HuH-7 (cell line): ENCODE results near the gene LUZP2.

ENCODE experiments used
- DNase-seq: peaks from one replicate; pipeline ENCODE4 v3.0.0; 2011; ENCODE audit warnings: low spot score

The LUZP2 gene

DNA sequence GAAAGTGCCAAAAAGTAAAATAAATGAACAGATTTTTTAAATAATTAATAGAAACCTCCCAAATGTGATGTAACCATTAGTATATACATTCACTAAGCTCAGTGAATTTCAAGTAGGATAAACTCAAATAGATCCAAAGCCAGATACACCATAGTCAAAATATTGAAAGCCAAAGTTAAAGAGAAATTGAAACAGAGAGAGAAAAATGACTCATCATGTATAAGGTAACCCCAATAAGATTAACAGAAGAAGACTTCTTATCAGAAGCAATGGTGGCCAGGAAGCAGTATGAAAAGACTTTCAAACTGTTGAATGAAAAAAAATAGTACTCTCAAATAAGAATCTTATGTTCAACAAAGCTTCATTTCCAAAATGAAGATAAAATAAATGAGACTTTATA, 70.5 kb downstream of the LUZP2 start:
- no peak for DNase-seq

GRCh38 chr11:24572376-24572775, 75.5 kb downstream of the LUZP2 start:
- no peak for DNase-seq

DNA sequence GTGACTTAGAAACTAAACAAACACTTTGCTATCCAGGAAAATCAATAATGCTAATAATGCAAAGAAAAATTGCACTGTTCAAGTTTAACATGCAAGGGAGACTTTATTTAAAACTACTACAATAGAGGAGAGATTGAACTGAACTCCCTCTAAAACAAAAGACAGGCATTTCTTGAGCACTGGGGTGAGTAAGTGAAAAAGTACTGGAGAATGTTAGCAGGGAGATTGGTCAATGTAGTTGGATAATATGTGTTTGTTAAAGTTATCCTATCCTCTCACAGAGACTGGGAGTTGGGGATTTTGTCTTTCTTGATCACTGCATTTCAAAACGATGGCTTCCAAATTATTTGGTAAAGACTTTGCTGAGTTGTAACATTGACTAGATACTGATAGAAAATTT, 77.6 kb downstream of the LUZP2 start:
- DNase-seq: no peak

DNA sequence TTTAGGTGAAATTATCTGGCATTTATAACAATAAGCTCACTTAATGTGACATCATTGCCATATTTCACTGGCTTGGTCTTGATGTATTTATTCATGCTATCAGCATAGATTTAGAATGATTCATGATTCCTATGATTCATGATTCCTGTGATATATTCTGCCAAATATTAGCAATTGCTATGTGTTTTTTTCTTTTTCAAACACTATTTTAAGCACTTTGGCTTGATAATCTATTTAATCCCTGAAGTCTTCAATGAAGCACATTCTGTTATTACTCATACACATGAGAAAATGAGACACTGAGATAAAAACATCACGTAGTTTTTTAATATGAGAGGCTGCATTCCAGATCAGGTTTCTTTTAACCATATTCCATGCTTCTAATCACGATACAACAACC, 78.5 kb downstream of the LUZP2 start:
- no peak for DNase-seq

DNA sequence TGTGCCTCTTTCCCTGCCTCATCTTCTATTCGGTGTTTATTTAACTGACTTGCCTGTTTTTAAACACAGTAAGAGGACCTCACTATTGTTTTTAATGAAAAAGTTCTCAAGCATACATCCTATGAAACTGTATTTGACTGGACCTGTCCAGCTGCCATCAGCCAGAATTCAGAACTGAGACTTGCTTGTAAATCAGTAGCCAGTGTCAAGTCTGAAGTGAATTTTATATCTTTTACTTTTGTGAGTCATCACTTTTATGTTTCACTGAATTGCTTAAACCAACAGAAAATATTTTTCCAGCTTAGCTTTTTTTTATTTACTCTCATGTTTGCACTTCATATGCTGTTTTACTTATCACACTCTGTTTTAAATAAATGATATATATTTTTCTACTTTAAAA, 88.3 kb downstream of the LUZP2 start:
- no peak for DNase-seq

DNA sequence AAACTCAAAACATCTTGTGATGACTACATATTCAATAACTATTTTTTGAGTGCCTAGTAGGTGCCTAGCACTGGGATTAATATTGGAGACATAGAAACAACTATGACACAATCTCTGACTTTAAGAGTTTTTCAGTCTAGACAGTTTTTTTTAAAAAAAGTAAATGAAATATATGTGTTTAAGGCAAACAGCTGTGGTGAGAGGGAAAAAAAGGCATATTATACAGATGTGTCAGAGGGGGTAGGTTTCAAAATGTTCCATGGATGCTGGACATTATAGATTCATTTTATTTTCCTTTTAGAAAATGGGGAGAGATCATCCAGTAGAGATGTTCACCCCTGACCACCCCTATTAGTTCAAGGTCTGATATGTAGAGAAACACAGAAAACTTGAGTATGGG, 90.8 kb downstream of the LUZP2 start:
- no peak for DNase-seq

- no peak for DNase-seq
Observed at GRCh38 chr11:24588081-24588480, 91.2 kb downstream of the LUZP2 start.

DNA sequence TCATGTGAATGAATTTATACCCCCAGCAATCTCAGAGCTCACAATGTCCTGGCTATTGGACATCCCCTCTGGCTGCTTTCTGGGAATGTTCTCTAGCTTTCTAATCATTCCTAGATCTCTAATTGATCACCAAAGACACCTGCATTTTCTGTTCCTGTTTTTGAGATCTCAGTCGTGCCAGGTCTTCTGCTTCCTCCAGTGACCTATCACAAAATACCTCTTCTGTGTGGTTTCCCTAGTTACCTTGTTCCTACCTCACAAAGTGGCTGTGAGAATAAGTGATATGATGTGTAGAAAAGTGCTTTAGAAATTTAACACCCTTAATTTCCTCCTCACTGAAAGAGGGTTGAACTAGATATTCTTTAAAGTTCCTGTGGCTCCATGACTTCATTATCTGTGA, 92.2 kb downstream of the LUZP2 start:
- no peak for DNase-seq

DNA sequence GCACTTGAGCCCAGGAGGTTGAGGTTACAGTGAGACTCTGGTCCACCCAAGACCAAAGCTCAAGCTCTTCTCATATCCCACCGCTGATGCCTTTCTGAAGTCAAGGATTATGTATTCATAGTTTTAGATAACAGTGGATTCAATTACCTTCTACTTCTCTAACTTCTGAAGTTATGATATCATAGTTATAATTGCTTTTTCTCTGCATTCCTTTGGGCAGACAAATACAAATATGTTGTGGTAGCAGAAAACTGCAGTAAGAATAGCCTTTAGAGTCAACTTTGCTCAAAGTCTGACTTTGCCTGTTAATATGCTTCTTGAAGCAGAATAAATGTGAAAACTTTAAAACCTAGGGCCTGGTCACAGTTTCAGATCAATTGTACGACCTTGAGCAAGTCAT, 94.4 kb downstream of the LUZP2 start:
- DNase-seq: no peak

DNA sequence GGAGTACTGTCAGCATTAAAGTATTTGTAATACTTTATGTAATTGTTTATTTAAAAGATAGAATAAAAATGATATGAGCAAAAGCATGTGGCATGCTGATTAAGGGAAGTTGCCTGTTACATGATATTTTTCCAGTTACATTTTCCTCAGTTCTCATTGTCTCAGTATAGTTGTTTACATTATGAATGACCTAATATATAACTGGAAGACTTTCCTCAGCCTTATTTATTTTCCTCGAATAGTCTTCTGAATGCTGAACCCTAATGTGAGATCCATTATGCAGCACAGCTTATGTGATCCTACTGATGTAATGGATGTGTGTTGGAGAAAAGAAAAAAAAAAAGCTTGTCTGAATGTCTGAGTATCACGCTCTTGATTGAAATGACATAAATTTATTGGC, 95.5 kb downstream of the LUZP2 start:
- DNase-seq: no peak

GRCh38 chr11:24593332-24593731, 96.5 kb downstream of the LUZP2 start:
- no peak for DNase-seq

GRCh38 chr11:24594401-24594800, 97.5 kb downstream of the LUZP2 start:
- DNase-seq: no peak

DNA sequence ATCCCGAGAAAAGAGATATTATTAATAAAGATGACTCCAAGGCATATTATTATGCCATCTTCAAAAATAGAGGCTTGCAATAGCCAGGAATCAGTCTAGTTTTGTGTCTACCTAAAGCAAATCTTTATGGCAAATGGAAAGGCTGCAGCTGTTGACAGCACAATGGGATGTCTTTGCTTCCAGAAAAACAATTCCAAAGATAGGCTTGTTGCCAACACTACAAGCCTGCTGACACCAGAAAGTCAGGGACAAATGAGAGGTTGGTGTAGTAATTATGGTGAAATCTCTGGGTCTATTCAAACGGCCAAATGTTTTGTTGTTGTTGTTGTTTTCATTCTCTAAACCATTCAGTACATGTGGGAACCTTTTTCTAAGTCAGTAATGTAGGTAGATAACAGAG, 101.8 kb downstream of the LUZP2 start:
- no peak for DNase-seq

DNA sequence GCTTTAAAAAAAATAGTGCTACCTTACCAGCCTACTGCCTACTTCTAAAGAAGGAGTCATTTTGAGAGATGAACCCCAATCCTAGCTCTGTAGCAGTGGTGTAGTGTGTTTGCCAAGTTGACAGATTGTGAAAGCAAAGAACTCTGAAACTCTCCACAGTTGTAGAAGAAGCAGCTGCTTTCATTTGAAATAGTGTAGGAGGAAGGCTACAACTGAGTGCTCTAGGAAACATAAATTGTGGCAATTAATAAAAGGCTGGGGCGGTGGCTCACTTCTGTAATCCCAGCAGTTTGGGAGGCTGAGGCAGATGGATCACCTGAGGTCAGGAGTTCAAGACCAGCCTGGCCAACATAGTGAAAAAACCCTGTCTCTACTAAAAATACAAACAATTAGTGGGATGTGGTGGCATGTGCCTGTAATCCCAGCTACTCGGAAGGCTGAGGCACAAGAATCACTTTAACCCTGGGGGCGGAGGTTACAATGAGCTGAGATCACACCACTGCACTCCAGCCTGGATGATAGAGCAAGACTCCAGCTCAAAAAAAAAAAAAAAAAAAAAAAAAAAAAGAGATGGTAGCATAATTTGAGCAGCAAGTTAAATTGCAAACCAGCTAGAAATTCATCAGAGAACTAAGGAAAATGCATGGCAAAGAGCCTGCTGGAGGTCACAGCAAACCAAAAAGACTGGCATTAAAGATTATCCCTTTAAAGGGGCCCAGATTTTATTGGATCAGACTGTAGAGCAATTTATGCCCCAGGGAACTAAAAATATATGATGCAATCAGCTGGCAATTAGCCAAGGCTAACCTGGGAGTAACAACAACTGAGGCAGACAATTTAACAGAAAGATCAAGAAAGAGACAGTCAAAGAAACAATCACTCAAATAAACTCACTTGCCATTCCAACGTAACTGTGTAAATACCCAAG, 112.6 kb downstream of the LUZP2 start:
- no peak for DNase-seq

- no peak for DNase-seq
Observed at GRCh38 chr11:24615451-24616160, 118.8 kb downstream of the LUZP2 start.

- DNase-seq: no peak
Observed at GRCh38 chr11:24617856-24618255, 121.0 kb downstream of the LUZP2 start.

- DNase-seq: no peak
Observed at GRCh38 chr11:24619900-24620299, 123.0 kb downstream of the LUZP2 start.

DNA sequence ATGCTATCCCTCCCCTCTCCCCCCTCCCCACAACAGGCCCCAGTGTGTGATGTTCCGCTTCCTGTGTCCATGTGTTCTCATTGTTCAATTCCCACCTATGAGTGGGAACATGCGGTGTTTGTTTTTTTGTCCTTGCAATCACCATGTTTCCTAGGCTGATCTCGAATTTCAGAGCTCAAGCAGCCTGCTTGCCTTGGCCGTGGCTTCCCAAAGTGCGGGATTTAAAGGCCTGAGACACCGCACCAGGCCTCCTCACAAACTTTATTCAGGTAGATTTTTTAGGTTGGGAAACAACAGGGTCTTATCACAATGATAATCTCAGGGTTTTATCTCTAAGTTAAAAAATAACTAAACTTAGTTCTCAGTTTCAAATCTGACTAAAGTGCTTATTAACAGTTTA, 125.4 kb downstream of the LUZP2 start:
- DNase-seq: no peak

GRCh38 chr11:24623121-24623520, 126.3 kb downstream of the LUZP2 start:
- DNase-seq: no peak

GRCh38 chr11:24624432-24624831, 127.6 kb downstream of the LUZP2 start:
- no peak for DNase-seq

DNA sequence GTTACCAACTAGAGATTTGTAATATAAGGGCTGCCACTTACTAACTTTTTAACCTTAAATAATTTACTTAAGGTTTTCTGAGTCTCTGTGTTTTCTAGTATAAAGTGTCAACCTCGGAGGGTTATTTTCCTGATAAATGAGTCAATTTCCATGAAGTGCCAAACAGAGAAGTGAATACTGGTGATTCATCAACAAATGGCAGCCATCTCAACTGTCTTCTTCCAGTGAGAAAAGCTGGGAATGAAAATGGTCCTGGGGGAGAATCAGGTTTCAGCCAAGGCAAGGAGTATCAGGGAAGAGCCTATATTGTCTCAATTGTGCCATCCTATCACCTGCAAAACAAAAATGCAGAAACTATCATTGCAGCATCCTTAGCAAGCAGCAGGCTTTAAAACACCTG, 129.1 kb downstream of the LUZP2 start:
- DNase-seq: no peak

GRCh38 chr11:24628224-24628776, 131.4 kb downstream of the LUZP2 start:
- no peak for DNase-seq

DNA sequence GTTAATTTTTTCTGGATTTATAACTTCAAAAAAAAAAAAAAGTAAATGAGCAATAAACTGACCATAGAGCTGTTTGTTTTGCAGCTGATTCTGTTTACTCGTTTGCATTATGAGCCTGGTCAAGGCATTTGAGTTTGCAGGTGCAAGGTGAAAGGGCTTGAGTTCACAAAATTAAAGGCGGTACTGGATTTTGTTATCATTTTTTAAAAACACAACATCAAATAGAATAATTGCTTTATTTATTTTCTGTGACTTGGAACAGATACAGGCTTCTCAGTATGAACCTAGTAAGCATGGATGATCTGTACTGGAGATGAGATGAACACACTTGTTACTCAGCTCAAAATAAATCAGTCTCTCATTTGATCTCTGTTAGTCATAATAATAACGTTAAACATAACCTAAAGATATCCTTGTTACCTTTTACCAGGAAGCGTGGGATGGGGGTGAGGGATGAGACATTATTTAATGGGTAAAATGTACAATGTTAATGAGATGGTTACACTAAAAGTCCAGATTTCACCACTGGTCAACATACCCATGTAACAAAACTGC, 137.8 kb downstream of the LUZP2 start:
- DNase-seq: no peak
